Epidermal melanocyte (primary cell): ENCODE data around the gene EEF2KMT.
"Not testable (repeated sequence)": the region's sequence is repeated elsewhere in the genome, so short reads cannot be mapped to it uniquely, and the experiment has no call there.

Experiments used
- DNase-seq: peaks from one replicate; pipeline ENCODE4 v3.0.0; 2011; ENCODE audit warnings: low spot score; ENCODE audit not compliant: insufficient read length

EEF2KMT gene

GRCh38 chr16:5096437-5097060, 1.0 kb downstream of the EEF2KMT start:
- not testable (repeated sequence) for DNase-seq

DNA sequence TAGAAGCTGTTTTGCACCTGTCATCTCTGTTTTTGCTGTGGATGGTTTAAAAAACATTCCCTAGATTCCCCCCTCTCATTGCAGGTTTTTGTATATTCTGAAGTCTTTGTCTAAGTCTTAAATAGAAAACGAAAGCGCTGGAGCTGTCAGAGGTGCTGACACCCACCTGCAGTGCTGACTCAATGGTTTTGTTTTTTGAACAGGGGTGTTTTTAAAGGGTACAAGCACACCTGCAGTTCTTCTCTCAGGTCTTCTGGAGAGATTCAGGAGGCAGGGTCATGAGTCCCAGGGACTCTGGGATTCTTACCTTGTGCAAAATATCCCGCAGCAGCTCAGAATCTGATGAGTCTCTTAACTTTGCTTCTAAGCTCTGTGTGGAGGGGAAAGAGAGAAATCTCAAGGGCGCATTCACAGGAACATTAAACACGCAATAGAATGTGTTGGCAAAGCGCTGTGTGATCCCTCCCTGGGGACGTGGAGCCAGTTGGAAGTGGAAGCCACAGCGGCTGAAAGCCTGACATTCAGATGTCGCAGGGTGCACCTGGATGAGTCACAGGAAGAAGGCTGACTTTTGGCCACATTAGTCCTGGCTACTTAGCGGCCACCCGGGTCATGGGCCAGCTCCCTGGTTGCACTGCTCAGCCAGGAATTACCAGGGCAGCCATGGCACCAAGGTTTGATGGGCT, 2.3 kb downstream of the EEF2KMT start:
- DNase-seq: not testable (repeated sequence)

GRCh38 chr16:5093746-5094145, 3.8 kb downstream of the EEF2KMT start:
- not testable (repeated sequence) for DNase-seq

- DNase-seq: not testable (repeated sequence)
These were observed 4.5 kb downstream of the EEF2KMT start for GRCh38 chr16:5093081-5093480.

GRCh38 chr16:5090592-5090991, 7.0 kb downstream of the EEF2KMT start:
- DNase-seq: not testable (repeated sequence)

DNA sequence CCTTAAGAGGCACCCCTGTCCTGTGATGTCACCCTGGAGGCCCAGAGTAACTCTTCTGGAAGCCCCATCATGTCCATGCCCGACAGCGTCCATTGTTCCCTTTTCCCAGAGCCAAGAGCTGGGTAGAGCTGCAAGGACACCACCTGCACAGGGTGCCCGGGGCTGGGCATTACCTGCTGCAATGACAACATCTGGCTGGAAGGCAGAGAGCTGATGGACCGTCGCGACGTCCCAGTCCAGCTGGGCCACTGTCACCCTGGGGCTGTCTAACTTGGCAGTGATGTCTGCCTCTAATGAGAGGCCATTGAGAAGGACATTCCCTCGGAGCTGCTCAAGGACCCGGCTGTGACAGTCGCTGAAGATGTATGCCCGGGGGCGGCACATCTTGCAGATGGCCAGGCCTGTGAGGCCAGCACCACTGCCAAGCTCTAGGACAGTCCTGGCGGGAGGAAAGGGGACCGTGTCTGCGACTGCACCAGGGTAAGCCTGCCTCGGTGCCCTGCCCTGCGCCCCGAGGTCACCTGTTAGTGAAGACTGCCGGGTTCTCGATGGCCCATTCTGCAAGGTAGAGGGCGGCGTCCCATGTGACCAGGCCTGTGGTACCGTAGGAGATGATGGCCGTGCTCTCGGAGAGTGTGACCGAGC, 7.6 kb downstream of the EEF2KMT start:
- not testable (repeated sequence) for DNase-seq

GRCh38 chr16:5088936-5089335, 8.7 kb downstream of the EEF2KMT start:
- not testable (repeated sequence) for DNase-seq

GRCh38 chr16:5088086-5088790, 9.4 kb downstream of the EEF2KMT start:
- not testable (repeated sequence) for DNase-seq

DNA sequence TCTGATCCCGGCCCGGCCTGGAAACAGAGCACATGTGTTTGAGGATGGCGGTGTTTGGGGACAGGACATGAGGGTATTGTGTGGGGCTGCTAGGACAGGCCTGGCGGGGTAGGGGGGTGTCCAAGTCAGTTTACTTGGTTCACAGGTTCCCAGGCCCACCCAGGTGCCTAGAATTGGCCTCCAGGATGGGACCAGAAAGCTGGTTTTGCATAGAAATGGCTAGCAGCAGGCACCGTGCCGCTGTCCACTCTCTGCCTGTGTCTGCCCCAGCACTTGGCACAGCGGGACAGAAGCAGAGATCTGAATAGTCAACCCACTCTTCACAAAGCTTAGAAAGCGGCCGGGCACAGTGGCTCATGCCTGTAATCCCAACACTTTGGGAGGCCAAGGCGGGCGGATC, 11.9 kb downstream of the EEF2KMT start:
- DNase-seq: not testable (repeated sequence)

DNA sequence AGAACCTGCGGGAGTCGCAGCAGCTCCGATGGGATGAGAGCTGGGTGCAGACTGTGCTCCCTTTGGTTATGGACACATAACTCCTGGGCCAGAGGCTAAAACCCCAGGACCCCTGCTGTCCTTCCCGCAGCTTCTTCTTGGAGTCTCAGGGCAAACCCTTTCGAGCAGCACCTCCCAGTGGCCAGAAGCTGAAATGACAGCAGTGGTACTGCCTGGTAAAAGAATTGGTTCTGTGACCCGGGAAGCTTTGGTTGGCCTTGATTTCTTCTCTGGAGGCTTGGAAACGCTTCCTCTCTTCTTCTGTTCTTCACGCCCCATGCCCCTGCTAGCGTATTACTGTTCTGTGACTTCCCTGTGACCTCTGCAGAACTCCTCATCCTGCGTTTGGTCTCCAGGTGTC, 12.8 kb downstream of the EEF2KMT start:
- peak; percentile 33 for DNase-seq

DNA sequence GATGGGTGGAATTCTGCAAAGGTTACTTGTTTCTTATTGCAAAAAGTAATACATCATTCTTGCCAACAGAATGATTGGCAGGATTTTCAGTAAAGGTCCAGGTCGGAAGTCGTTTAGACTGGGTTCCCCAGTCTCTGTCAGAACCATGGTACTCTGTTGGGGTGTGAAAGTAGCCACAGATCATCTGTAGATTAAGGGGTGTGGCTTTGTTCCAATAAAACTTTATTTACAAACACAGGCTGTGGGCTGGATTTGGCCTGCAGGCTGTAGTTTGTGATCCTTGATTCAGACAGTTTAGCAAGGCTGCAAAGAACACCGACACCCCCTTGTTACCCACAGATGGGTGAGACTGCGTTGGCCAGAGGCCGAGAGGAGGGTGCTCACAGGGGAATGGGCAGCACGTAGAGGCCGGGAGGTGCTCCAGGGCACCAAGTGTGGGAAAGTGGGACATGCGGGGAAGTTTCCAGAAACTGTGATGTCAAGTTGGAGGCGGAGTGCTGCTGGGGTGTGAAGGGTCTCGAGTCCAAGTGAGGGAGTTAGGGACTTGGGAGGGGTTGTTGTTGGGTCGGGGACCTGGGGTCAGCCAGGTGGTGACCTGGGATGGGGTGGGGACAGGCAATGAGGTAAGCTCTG, 13.4 kb downstream of the EEF2KMT start:
- DNase-seq: not testable (repeated sequence)

DNA sequence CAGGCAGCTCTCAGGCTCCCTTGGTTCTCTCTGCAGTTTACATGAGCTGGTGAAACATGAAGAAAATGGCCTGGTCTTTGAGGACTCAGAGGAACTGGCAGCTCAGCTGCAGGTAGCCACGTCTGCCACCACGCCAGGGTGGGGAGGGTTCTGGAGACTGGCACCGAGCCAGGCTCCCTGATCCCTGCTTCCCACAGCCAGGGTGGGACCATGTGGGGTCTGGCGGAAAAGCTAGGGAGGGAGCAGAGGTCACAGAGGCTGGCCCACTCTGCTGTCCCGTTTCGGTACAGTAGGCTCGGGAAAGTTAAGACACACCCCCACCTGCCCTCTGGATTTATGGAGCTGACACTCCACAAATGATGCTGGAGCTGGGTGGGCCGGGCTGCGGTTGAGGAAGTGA, 13.9 kb downstream of the EEF2KMT start:
- DNase-seq: not testable (repeated sequence)

- not testable (repeated sequence) for DNase-seq
These were observed 16.6 kb downstream of the EEF2KMT start for GRCh38 chr16:5080996-5081395.

DNA sequence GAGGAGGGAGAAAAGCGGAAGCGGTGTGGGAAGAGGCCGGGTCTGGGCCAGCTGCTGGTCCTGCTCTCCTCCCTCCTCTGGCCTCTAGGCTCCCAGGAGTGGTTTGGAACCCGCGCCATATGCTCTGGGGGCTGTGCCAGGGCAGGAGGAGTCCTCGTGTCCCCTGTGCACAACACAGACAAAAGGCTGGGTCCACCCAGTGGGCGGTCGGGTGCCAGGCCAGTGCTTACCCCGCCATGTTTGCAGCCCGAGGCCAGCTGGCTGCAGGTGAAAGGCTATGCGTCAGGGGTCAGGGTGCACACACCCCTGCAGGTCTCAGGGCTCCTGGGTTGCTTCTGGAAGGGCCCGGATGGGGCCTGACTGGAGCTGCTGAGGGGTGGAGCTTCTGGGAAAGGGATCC, 17.1 kb downstream of the EEF2KMT start:
- not testable (repeated sequence) for DNase-seq

- no peak for DNase-seq
These were observed 19.0 kb downstream of the EEF2KMT start for GRCh38 chr16:5078626-5079025.

DNA sequence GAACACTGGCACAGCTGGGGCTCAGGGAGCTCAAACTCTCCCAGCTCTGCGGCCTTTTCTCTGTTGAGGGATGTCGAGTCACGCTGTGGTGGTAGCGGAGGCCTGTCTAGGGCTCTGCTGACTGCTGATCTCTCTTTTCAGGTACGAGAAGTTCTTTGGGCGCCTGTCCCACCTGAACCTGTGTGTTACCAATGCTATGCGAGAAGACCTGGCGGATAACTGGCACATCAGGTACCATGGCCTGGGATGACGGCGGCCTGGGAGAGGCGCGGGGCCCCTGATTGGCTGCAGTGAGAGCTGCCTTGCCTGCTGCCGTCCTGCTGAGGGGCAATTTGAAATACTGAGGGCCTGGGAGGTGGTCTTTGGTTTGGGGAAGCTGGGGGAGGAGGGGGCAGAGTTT, 20.3 kb downstream of the EEF2KMT start:
- no peak for DNase-seq

DNA sequence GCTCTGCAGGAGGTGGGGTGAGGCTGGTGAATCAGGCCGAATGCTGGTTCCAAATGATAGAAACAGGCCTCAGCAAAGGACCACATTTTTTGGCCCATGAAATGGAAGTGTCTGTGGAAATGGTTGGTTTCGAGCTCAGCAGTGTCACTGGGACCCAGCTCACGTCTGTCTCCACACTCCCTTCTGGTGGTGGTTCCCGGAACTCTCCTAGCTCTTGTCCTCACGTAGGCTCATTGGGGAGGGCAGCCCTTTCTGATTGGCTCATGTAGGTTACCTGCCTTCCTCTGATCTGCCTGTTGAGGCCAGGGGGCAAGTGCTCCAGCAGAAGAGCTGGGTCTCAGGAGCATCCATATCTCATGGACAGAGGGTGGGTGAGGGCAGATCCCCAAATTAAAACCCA, 22.0 kb downstream of the EEF2KMT start:
- no peak for DNase-seq

DNA sequence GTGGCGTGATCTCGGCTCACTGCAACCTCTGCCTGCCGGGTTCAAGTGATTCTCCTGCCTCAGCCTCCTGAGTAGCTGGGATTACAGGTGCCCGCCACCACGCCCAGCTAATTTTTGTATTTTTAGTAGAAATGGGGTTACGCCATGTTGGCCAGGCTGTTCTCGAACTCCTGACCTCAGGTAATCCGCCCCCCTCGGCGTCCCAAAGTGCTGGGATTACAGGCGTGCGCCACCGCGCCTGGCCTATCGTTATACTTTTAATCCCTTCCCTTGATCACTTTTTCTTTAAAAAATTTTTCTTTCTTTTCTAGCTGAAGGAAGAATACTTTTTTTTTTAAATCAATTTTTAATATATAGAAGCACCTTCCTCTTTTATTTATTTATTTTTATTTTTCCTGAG, 23.8 kb downstream of the EEF2KMT start:
- DNase-seq: not testable (repeated sequence)

DNA sequence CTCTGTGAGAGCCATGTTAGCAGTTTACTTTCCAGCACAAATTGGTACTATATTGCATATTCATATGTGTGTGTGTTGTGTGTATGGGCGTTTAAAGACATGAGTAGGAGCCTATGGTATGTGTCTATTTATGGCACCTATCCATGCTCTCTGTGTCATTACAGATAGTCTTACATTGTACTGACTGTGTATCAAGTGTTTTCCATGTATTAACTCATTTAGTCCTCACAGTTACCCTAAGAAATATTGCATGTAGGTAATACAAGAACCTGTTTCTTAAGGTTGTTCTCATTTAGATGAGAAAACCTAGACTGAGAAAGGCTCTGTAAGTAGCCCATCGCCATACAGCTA, 24.3 kb downstream of the EEF2KMT start:
- no peak for DNase-seq

DNA sequence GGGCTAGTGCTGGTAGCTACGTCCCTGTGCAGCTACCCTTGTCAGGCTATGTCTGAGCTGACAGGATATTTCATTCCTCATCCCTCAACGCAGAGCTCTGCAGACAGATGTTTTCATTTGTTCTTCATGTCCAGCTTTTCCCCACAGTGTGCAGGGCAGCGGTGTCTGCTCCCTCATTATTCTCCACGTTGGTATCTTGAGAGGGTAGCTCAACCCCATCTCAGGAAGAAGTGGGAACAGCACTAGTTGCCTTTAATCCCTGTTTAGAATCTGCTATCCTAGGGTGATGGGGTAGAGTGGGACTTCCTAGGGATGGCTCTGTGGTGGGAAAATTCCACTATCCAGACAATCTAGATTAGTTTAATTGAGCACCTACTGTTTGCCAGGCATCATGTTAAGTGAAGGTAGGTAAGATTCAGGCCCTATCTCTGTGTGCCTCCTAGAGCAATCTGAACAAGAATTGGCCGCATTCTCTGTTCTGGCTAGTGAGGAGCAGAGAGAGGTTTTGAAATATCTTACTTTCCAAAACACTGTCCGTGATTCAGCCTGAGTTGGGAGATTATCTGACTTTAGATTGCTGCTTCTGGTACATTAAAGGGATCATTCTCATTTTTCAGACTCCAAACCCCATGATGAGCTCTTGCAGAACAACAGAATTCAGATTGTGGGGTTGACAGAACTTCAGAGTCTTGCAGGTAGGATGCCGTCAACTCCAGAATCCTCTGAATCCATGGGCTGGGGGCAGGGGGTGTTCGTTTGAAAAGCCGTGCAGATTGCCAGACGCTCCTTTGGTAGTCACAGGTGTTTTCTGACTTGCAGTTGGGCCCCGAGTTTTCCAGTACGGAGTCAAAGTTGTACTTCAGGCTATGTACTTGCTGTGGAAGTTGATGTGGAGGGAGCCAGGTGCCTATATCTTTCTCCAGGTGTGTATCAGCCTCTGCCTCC, 25.0 kb downstream of the EEF2KMT start:
- DNase-seq: no peak
